GM12878 (cell line): ENCODE results near the gene IGLON5. TPM values are rescaled to one million over a fixed set of nuclear protein-coding genes. Genes with fewer than 3 reads are reported as not detected.

Source experiments
- BCL11A ChIP-seq: IDR thresholded peaks from 2 replicates; pipeline ENCODE4 v1.6.1; 2011; ENCODE audit warnings: low read depth, low read length
- BMI1 ChIP-seq: fragments of 450-650 bp; IDR thresholded peaks from 2 replicates; pipeline ENCODE4 v1.6.1; 2016; ENCODE audit warnings: mild to moderate bottlenecking, moderate library complexity, borderline replicate concordance
- IKZF1 ChIP-seq: fragments of 450-650 bp; conservative IDR thresholded peaks from 2 replicates; pipeline ENCODE4 v1.6.1; 2017; ENCODE audit warnings: antibody characterized with exemption, mild to moderate bottlenecking
- NR2F1 ChIP-seq: fragments of 450-650 bp; conservative IDR thresholded peaks from 2 replicates; pipeline ENCODE4 v1.6.1; 2017; ENCODE audit warnings: mild to moderate bottlenecking
- PAX5 ChIP-seq: IDR thresholded peaks from 2 replicates; pipeline ENCODE4 v1.6.1; 2011; ENCODE audit warnings: low read depth, low read length, borderline replicate concordance
- POU2F2 ChIP-seq: IDR thresholded peaks from 3 replicates; pipeline ENCODE4 v1.6.1; 2011; ENCODE audit warnings: low read depth, mild to moderate bottlenecking, low read length, borderline replicate concordance
- SPI1 ChIP-seq: IDR thresholded peaks from 2 replicates; pipeline ENCODE4 v1.6.1; 2011; ENCODE audit warnings: low read depth, mild to moderate bottlenecking, low read length, moderate library complexity, borderline replicate concordance; ENCODE audit not compliant: insufficient read depth
- ZNF24 ChIP-seq: fragments of 450-650 bp; IDR thresholded peaks from 2 replicates; pipeline ENCODE4 v1.6.1; 2017; ENCODE audit warnings: antibody characterized with exemption, mild to moderate bottlenecking
- ZSCAN29 ChIP-seq: fragments of 450-650 bp; IDR thresholded peaks from 2 replicates; pipeline ENCODE4 v1.6.1; 2017; ENCODE audit warnings: mild to moderate bottlenecking, moderate library complexity
- polyA plus RNA-seq, 11 experiments: library from polyadenylated mRNA; depleted of rRNA in 4 of 11; unstranded in 6 of 11; stranded (reverse) in 5 of 11; fragments of >200 nt; fragmentation: Nextera tagmentation in 4 of 11; fragmentation: Illumina TruSeq in 1 of 11; extraction: Ambion mirVana in 4 of 11; extraction: Trizol in 1 of 11; gene quantifications; 1 replicate in 1 of 11; 2 replicates in 10 of 11; pipeline versions ENCODE4 v1.2.1 to v1.2.3, GENCODE V29; 2011 to 2016; ENCODE audit warnings: inconsistent platforms in 2 of 11, missing spikeins in 2 of 11, low read depth in 1 of 11
- total RNA-seq, 4 experiments: library from RNA; depleted of rRNA in 3 of 4; stranded (reverse); fragments of >200 nt in 3 of 4; fragmentation: Illumina TruSeq in 1 of 4; extraction: Trizol in 1 of 4; gene quantifications; 2 replicates each; pipeline versions ENCODE4 v1.2.1 to v1.2.3, GENCODE V29; 2013 to 2021
- TF ChIP-seq, protein P1 (sequence below): fragments of 150-350 bp; IDR thresholded peaks from 2 replicates; pipeline ENCODE4 v1.6.1; 2016; ENCODE audit warnings: low read depth, low read length
- TF ChIP-seq, protein P2 (sequence below): IDR thresholded peaks from 2 replicates; pipeline ENCODE4 v1.6.1; 2011; ENCODE audit warnings: mild to moderate bottlenecking, low read depth, low read length, moderate library complexity; ENCODE audit not compliant: insufficient replicate concordance
- TF ChIP-seq, protein P3 (sequence below), 3 experiments: IDR thresholded peaks in 2 of 3; conservative IDR thresholded peaks in 1 of 3; 2 replicates each; pipeline ENCODE4 v1.5.1; 2011; ENCODE audit warnings: low read depth in 3 of 3, low read length in 3 of 3, mild to moderate bottlenecking in 3 of 3, control low read depth in 2 of 3, moderate library complexity in 2 of 3, inconsistent platforms in 1 of 3, mixed read lengths in 1 of 3; ENCODE audit not compliant: control insufficient read depth in 2 of 3, insufficient read depth in 1 of 3; ENCODE audit errors: extremely low read depth in 1 of 3
- TF ChIP-seq, protein P4 (sequence below): fragments of 450-650 bp; IDR thresholded peaks from 2 replicates; pipeline ENCODE4 v1.6.1; 2017; ENCODE audit warnings: mild to moderate bottlenecking, moderate library complexity
- TF ChIP-seq, protein P5 (sequence below): IDR thresholded peaks from 2 replicates; pipeline ENCODE4 v1.6.1; 2011; ENCODE audit warnings: low read depth, low read length, improper control_type of control experiment, borderline replicate concordance
- TF ChIP-seq, protein P6 (sequence below): IDR thresholded peaks from 2 replicates; pipeline ENCODE4 v1.6.1; 2012; ENCODE audit warnings: low read depth, low read length, improper control_type of control experiment

IGLON5 gene
- total and polyA plus RNA-seq, 10 of the 15 experiments (the other 5 are each of a cell fraction or from before 2014, with no cell fraction given) = not detected

DNA sequence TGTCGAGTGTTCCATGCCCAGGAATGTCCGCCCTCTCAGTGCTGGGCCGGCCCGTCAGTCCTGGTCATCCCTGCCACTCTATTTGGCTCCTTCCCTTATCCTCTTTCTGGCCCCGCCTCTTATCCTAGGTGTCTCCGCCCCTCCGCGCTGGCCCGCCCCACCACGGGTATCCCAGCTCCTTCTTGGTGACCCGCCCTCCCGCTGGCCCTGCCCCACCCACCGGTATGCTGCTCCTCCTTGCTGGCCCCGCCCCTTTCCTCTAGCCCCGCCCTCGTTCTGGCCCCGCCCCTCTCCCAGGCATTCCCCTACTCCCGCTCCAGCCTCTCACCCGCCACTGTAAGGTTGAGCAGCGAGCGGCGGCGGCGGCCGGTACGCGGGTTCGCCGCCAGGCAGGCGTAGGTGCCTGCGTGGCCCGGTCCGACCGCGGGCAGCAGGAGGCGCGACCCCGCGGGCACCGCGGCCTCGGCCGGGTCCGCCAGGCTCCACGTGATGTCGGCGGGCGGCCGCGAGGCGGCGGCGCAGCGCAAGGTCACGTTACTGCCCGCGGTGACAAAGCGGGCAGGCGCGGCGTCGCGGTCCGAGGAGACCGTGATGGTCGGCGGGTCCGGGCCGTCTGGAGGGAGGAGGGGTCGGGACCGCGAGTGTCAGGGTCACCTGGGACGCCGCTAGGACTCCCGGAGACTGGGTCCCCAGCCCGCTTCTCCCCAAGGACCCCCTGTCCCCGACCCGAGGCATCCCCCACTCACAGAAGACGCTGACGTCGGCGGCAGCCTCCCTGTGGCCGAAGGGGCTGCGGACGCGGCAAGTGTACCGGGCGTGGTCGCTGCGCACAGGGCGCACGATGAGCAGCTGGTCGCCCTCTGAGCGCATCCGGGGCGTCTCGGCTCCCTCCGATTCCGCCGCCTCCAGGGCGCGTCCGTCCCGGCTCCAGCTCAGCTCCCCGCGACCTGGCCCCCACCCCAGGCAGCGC lies 28.5 kb downstream of the IGLON5 start (continued):
- TF ChIP-seq, protein P1, sequence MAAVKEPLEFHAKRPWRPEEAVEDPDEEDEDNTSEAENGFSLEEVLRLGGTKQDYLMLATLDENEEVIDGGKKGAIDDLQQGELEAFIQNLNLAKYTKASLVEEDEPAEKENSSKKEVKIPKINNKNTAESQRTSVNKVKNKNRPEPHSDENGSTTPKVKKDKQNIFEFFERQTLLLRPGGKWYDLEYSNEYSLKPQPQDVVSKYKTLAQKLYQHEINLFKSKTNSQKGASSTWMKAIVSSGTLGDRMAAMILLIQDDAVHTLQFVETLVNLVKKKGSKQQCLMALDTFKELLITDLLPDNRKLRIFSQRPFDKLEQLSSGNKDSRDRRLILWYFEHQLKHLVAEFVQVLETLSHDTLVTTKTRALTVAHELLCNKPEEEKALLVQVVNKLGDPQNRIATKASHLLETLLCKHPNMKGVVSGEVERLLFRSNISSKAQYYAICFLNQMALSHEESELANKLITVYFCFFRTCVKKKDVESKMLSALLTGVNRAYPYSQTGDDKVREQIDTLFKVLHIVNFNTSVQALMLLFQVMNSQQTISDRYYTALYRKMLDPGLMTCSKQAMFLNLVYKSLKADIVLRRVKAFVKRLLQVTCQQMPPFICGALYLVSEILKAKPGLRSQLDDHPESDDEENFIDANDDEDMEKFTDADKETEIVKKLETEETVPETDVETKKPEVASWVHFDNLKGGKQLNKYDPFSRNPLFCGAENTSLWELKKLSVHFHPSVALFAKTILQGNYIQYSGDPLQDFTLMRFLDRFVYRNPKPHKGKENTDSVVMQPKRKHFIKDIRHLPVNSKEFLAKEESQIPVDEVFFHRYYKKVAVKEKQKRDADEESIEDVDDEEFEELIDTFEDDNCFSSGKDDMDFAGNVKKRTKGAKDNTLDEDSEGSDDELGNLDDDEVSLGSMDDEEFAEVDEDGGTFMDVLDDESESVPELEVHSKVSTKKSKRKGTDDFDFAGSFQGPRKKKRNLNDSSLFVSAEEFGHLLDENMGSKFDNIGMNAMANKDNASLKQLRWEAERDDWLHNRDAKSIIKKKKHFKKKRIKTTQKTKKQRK = no peak
- TF ChIP-seq PAX5 = 0 out of 2 replicates have a peak, but pooled peaks have one; percentile 26
- TF ChIP-seq, protein P2, sequence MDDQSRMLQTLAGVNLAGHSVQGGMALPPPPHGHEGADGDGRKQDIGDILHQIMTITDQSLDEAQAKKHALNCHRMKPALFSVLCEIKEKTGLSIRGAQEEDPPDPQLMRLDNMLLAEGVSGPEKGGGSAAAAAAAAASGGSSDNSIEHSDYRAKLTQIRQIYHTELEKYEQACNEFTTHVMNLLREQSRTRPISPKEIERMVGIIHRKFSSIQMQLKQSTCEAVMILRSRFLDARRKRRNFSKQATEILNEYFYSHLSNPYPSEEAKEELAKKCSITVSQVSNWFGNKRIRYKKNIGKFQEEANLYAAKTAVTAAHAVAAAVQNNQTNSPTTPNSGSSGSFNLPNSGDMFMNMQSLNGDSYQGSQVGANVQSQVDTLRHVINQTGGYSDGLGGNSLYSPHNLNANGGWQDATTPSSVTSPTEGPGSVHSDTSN = peak; percentile 55
- TF ChIP-seq, protein P3, sequence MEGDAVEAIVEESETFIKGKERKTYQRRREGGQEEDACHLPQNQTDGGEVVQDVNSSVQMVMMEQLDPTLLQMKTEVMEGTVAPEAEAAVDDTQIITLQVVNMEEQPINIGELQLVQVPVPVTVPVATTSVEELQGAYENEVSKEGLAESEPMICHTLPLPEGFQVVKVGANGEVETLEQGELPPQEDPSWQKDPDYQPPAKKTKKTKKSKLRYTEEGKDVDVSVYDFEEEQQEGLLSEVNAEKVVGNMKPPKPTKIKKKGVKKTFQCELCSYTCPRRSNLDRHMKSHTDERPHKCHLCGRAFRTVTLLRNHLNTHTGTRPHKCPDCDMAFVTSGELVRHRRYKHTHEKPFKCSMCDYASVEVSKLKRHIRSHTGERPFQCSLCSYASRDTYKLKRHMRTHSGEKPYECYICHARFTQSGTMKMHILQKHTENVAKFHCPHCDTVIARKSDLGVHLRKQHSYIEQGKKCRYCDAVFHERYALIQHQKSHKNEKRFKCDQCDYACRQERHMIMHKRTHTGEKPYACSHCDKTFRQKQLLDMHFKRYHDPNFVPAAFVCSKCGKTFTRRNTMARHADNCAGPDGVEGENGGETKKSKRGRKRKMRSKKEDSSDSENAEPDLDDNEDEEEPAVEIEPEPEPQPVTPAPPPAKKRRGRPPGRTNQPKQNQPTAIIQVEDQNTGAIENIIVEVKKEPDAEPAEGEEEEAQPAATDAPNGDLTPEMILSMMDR (IDR thresholded peaks at IDR 0.05 in 2 of 3, conservative IDR thresholded peaks at IDR 0.05 in 1 of 3; ENCODE audit: control insufficient read depth in 2 of 3, extremely low read depth in 1 of 3, insufficient read depth in 1 of 3, low read depth in 3 of 3, low read length in 3 of 3) = peak; percentile 4 to 46 (median 14); a peak in 3 of 6 replicates
- peak; percentile 84 for TF ChIP-seq IKZF1
- no peak for TF ChIP-seq BCL11A
- TF ChIP-seq, protein P4, sequence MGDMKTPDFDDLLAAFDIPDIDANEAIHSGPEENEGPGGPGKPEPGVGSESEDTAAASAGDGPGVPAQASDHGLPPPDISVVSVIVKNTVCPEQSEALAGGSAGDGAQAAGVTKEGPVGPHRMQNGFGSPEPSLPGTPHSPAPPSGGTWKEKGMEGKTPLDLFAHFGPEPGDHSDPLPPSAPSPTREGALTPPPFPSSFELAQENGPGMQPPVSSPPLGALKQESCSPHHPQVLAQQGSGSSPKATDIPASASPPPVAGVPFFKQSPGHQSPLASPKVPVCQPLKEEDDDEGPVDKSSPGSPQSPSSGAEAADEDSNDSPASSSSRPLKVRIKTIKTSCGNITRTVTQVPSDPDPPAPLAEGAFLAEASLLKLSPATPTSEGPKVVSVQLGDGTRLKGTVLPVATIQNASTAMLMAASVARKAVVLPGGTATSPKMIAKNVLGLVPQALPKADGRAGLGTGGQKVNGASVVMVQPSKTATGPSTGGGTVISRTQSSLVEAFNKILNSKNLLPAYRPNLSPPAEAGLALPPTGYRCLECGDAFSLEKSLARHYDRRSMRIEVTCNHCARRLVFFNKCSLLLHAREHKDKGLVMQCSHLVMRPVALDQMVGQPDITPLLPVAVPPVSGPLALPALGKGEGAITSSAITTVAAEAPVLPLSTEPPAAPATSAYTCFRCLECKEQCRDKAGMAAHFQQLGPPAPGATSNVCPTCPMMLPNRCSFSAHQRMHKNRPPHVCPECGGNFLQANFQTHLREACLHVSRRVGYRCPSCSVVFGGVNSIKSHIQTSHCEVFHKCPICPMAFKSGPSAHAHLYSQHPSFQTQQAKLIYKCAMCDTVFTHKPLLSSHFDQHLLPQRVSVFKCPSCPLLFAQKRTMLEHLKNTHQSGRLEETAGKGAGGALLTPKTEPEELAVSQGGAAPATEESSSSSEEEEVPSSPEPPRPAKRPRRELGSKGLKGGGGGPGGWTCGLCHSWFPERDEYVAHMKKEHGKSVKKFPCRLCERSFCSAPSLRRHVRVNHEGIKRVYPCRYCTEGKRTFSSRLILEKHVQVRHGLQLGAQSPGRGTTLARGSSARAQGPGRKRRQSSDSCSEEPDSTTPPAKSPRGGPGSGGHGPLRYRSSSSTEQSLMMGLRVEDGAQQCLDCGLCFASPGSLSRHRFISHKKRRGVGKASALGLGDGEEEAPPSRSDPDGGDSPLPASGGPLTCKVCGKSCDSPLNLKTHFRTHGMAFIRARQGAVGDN = peak; percentile 95
- TF ChIP-seq POU2F2 = no peak
- peak; percentile 58; the same call in 1 of the 2 replicates for TF ChIP-seq ZSCAN29
- no peak for TF ChIP-seq BMI1
- TF ChIP-seq, protein P5, sequence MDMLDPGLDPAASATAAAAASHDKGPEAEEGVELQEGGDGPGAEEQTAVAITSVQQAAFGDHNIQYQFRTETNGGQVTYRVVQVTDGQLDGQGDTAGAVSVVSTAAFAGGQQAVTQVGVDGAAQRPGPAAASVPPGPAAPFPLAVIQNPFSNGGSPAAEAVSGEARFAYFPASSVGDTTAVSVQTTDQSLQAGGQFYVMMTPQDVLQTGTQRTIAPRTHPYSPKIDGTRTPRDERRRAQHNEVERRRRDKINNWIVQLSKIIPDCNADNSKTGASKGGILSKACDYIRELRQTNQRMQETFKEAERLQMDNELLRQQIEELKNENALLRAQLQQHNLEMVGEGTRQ = peak; percentile 67
- peak; percentile 86 for TF ChIP-seq NR2F1
- TF ChIP-seq, protein P6, sequence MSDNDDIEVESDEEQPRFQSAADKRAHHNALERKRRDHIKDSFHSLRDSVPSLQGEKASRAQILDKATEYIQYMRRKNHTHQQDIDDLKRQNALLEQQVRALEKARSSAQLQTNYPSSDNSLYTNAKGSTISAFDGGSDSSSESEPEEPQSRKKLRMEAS = peak; percentile 88
- TF ChIP-seq SPI1 = no peak
- 0 out of 2 replicates have a peak, but pooled peaks have one; percentile 20 for TF ChIP-seq ZNF24
